Suppressor macrophage treated with lipopolysaccharide for 4 hours (primary cell): ENCODE measurements around the gene MTMR2.

ENCODE experiments used
- DNase-seq: peaks from one replicate; pipeline ENCODE4 v3.0.0-alpha.2; 2020

Gene MTMR2

DNA sequence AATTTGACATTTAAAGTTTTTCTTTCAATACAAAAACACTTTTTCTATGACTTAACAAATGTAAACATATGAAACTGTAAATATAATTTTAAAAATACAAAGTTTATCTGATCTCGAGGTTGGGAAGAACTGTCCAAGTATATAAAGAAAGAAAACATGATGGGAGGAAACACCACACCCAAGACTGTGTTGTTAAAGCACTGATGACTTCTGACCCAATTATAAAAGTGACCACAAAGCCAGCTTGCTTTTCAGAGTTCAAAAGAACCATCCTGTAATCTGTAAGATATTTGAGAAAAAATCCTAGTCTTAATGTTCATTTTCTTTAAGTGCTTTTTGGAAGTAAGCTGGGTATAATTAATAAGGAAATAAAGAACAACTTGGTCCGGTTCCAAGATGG, 118.0 kb downstream of the MTMR2 start:
- DNase-seq: no peak

DNA sequence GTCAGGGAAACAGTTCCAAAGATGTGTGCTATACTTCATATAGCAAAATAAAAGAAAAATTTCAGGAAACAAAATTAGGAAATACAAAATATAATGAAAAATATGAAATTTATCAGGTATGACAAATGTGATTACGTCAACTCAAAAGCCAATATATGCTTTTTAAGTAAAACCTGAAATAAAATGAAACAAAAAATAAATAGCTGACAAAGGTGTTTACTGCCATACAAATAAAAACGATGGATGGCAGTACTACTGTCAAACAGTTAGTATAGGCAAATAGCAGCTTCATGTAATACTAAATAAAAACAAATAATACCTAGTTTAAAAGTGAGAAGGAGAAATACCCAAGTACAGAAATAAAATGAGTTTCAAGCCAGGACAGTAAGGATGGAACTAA, 119.9 kb downstream of the MTMR2 start:
- DNase-seq: no peak

DNA sequence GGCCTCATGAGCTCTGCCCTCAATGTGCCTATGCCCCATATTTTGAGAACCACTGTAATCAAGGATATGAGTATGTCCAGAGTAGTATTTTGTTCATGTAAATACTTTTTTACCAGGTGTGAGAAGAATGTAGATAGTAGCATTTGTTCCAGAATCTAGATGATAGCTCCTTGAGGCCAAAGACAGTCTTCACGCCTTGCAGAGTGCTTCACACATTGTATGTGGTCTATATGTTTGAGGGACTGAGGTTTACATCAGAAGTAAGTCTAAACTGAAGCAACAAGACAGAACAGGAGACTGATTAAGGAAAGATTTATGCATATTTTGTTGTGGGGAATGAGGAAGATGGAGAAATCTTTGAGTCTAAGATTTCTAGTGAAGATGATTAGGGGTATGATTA, 121.1 kb downstream of the MTMR2 start:
- no peak for DNase-seq

DNA sequence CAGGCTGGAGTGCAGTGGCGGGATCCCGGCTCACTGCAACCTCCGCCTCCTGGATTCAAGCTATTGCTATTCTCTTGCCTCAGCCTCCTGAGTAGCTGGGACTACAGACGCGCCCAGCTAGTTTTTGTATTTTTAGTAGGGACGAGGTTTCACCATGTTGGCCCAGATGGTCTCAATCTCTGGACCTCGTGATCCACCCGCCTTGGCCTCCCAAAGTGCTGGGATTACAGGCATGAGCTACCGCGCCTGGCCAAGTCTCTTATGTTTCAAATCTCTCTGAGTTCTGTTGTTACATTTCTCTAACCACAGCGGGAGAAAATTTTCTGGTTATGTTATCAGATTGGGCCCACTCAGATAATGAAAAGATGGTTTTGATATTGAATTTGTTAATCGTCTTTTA, 123.5 kb downstream of the MTMR2 start:
- no peak for DNase-seq

DNA sequence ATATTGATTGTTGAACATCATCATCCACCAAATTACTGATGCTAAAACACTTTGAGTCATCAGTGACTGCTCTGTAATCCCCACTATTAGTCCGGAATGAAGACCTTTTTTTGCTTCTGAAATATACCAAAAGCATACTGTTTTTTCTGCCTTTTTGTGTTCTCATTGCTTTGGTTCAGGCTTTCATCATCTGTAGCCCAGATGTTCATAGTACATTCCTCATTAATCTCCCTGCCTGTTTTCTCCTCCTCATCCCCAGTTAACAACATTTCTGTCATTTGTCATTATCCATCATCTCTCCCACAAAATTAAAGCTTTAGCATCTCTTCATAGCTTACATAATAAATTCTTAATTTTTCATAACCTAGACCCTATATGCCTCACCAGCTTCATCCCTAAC, 124.4 kb downstream of the MTMR2 start:
- no peak for DNase-seq

DNA sequence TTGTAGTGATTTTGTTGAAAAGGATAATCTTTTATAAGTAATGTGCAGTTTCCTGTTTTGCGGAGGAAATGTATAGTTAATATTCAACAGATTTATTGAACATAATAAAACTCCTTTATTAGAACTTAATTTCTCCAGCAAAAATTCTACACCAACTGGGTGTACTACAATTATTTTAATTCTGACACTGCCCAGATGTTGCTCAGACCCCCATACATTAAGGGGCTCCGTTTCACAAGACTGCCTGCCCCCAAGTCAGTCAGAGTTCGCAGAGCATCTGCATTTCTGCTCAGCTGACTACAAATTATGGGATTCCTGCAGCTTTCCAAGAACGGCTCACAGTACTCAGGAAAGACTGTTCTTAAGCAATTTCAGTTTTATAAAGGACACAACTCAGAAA, 127.4 kb downstream of the MTMR2 start:
- no peak for DNase-seq

DNA sequence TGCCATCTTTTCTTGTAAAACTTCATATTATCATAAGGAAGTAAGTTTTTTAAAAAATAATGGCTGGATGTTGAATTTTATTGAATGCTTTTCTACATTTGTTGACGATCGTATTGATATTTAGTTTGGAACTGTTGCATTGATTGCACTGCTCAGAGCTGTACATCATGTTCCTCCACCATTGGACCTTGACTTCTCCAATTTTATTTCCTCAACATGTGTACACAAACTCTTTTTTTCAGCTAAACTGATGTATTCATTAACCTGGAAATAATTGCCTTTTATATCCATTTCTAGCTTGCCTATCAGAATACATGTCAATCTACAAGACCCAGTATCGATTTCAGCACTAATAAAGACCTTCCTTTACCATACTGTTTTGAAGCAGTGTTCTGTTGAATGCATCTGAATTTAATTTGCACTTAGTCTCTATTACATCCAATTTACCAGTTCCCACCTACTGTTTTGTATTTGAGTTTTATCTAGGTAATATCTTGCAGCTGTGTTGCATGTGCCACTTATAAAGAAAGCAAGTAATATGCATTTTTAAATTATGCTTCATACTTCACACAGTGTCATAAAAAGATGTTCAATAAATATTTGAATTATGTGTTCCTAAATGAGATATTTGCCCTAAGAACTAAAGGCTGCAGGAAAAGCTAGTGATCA, 128.1 kb downstream of the MTMR2 start:
- no peak for DNase-seq

DNA sequence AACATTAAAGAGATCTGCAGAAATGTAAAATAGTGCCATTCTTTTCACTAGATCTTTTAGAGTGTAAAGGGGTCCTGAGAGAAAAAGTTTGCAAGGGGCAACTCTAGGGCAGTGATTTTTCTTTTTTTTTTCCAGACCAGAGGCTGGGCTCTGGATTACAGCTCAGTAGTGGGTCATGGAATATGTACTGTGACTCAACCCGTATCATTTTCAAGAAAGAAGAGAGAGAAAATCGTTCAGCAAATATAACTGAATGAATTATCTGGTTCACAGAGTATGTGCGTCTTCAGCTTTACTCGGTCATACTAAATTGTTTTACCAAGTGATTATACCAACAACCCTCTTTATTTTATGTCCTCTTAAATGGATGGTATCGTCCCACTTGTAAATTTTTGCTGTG, 129.8 kb downstream of the MTMR2 start:
- DNase-seq: no peak

DNA sequence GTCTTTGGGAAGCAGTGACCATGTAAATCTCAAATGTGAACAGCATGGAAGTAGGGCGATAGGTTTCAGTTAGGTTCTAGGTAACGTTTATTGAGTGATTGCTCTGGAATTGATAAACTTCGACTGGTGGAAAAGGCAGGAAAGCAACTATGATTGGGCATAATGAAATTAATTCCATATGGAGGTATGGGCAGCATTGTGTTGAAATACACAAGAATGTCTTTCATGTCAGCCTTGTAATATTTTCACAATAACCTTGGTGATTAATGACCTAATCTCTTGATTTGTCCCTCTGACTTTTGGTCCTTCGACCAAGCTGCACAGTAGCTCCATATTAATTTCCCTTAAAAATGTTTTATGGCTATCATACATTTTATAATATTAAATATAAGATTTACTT, 130.8 kb downstream of the MTMR2 start:
- DNase-seq: no peak

DNA sequence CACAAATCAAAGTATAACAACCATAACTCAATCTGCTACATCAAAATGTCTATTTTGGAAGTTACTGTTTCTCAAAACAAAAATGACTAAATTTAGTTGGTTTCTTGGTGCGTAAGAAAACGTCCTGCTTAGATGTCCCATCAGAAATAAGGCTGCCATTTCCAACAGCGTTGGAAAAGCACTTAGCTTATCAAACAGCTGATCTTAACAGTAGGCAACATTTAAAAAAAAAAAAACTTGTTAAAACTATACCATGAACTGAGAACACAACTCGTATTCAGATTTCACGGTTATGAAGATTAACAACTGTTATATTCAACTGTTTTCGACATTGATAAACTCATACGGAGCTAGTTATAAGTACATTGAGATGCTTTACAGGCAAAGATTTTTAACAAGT, 131.2 kb downstream of the MTMR2 start:
- no peak for DNase-seq

DNA sequence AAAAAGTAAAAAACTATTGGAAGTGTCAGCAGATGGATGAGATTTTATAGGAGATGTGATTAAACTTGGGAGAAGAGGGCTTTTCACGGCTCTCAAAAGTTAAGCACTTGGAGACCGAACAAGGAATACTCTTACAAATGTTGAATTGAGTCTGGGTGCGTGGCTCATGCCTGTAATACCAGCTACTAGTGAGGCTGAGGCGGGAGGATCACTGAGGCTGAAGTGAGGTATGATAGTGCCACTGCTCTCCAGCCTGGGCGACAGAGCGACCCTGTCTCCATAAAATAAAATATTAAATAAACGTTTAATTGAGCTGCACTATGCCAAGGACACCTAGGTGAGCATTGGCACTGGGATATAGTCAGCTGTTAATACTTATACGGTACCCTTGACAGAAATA, 131.7 kb downstream of the MTMR2 start:
- DNase-seq: no peak

DNA sequence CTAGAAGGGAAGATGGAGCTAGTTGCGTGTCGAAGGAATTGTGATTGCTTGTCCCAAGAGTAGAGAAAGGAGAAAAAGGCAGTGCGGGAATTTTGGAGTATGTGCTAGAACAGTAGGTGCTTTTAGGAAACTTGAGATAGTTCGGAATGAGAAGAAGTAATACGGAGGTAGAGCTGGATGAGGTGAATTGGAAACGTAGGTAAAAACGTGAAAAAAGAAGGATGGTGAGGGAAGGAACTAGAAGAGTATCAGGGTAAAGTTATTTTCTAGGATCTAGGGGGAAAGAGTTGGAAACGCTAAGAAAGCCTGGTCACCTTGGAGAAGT, 132.2 kb downstream of the MTMR2 start:
- DNase-seq: no peak

DNA sequence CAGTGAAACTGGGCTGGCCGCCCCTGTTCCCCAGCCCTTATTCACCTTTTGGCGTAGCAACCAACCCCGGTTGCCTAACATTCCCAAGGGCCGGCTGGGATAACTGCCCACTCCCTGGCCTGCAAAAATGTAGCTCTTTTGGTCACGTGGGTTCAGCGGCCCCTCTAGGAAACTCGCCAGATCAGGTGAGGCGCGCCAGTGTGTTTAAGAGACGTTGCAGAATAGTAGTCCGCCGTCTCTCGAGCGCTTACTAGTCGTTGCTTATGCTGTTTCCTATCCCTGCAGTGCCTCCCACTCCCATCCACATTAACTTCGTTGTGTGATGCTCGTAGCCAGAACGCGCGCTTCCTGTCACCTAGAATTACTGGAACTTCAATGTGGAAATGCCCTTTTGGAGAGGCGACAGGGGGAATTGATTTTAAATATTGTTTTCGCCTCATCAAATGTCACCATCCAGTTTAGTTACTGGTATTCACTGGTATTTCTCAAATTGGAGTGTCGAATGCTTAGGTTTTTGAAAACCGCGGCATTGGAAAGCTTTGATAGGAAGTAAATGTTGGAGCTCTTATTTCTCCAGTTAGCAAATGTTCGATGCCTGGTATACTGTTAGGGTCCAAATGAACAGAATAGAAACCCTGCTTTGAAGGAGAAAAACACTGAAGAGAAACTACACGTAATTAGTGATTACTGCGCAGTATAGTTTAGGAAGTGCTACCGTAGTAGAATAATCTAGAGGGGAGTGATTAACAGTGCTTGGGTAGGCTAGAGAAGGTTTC, 132.8 kb downstream of the MTMR2 start:
- DNase-seq: peak; percentile 55

DNA sequence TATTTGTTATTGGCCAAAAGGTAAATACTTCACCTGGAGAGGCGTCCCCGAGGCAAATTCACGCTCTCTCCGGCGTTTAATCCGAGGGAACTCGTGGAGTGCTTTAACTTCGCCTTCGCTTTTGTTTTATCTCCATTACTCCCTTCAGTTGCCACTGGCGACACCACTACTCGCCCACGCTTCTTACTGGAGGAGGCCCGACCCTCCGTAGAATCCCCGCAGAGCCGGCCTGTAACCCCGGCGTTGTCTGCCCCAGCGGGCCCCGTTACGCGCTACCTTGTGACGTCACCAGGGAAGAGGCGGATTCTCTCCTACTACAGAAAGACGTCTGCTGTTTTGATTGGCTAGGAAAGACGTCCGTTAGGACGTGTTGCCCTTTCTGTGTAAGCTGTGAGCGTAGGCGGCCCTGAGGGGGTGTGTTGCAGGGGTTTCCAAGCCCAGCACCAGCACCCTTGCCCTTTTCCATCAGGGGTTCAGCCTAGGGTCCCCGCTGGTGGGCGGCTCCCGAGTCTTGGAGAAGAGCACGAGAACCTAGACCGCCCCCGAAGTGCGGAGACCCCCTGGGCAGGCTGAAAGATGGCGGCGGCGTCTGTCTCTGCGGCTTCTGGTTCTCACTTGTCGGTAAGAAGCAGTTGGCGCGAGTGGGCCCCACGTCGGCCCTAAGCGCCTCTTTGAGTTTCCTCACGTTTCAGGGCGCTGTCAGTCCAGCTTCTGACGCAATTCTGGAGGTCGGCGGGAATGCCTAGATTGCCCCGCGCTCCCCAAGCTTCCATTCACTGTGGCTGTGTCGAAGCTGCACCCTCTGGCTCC, 133.6 kb downstream of the MTMR2 start, which contains the start of gene CEP57:
Gene CEP57 (plus strand): TSS at position 376 of the 810 bp plus-strand sequence. CDS start 201 bp downstream, at position 577.
- DNase-seq: peak; percentile 99

DNA sequence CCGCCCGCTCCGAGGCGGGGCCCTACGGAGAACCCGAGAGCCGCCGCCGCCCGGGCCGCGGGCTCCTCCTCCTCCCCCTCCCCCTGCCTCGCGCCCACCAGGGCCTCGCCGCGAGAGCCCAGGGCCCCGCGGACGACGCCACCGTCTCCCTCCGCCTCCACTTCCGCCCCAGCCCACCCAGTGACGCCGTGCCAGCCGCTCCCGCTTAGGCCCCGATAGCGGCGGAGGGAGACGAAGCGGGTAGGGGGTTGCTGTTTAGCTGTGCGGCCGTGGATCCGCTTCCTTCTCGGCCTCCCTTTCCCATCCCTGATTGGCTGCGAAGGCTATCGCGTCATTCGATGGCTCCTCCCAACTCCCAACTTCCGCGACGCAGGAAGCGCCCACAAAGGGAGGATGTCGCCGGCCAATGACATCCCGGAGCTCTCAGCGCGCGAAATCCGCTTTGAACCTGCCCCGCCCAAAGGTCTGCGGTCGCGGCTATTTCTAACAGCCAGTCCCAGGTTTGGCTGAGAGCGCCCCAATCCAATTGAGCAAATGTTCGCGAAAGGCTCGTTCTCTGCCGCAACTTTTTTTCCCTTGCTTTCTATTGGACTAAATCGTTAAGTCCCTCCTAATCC, 134.3 kb downstream of the MTMR2 start, which contains the start of gene FAM76B:
Gene FAM76B (minus strand): TSS at position 277 of the 617 bp plus-strand sequence. CDS start 304 bp downstream, outside the sequence.
- DNase-seq: peak; percentile 99

DNA sequence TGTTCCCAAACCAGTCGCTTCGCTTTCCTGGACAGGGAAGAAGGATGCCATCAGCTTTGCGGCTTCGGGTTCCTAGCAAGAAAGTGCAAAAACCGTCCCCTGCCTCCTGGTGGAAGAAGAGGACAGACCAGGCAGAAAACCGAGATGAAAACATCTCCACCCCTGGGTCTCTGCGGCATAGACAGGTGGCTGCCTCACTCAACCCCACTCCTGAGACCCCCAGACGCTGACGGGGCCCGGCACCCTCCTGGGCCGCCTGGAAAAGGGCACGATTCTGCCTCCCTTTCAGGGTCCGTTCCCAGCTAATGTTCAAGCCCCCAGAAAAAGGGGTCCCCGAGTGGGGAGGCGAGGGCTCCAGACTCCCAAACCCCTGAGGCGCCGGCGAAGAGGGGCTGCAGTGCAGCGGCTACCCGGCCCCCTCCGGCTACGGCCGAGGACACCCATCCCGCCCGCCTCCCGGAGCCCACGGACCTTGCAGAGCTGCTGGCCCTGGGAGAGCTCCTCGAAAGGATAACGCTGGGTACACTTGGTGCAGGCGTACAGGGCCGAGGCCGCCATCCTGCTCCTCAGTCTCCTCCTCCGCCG, 134.9 kb downstream of the MTMR2 start:
- DNase-seq: peak; percentile 39
